GM11168 (cell line): Measurements from ENCODE around the gene IMP4.

Experiments
- in situ Hi-C: fragments of 300-500 bp; cut with MboI; formaldehyde crosslinking; loops from one replicate; pipeline ENCODE4 v1.12.0; 2022; ENCODE audit warnings: low sequenced_read_pairs; ENCODE audit not compliant: unreplicated experiment

The IMP4 gene

DNA sequence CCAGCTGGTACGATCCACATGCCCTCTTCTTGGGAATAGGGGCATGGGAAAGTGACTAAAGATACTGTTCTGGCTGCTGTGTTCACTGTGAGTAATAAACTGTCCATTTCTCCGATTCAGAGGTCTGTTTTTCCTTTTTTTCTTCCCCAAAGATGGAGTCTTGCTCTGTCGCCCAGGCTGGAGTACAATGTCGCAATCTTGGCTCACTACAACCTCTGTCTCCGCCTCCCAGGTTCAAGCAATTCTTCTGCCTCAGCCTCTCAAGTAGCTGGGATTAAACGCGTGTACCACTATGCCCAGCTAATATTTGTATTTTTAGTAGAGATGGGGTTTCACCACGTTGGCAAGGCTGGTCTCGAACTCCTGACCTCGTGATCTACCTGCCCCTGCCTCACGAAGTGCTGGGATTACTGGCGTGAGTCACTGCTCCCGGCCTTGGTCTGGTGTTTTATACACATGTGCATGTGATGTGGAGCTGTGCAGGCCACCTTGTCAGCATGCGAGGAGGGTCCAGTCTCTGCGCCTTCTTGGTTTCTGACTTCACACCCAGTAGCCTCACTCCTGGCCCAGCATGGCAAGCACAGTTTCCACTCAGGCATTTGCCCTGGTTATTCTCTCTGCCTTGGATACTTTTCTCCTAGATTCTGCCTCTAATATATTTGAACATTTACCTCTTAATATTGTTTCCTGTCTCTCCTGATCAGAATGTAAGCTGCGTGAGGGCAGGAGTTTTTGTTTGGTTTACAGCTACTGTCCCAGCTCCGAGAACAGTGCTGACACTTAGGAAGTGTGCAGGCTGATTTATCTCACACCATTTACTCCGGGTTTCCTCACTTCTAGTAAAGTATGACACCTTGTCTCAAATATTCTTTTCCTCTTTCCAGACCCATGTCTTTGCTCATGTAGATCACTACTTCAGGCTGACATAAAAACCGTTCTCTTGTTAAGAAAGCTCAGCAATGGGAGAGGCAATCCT is 32.9 kb downstream of the IMP4 start:
- in situ Hi-C loops, result no loop called here

- in situ Hi-C loops, result no loop called here
These were observed 34.0 kb downstream of the IMP4 start for GRCh38 chr2:130376433-130377293.

DNA sequence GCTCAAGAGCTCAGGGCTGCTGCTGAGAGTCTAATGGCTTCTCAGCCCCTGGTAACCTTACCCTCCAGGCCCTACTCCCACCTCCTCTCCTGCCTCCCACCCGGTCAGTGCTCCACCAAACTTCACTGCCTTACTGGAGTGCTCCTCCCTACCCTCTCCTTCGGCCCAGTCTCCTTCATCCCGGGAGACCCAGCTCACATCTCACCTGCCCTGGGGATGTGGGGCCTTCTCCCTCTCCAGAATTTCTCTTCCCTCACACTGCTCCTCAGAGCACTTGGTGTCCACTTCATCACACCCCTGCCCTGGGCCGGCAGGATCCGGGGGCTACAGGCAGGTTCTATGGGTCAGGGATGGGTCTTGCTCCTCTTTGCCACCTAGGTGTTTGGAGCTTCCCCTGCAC is 34.8 kb downstream of the IMP4 start:
- in situ Hi-C loops, result no loop called here

GRCh38 chr2:130378206-130378897 is 35.7 kb downstream of the IMP4 start:
- in situ Hi-C loops, result no loop called here

DNA sequence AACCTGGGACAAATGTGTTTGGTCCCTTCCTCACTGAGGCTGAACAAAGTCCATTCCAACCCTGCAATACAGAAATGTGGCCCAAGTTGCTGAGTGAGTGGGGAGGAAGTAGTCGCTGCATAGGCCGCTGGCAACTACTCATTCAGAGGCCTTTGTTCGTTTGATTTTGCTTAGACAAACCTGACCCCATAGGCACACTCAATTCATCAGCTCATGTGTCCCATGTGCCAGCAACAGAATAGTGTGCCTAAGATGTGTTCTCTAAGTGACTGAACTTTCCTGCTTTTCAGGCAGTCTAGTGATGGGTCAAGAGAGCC is 36.2 kb downstream of the IMP4 start:
- in situ Hi-C loops, result no loop called here

GRCh38 chr2:130380096-130380934 is 37.6 kb downstream of the IMP4 start:
- in situ Hi-C loops, result no loop called here

GRCh38 chr2:130381145-130381544 is 38.4 kb downstream of the IMP4 start:
- in situ Hi-C loops, result no loop called here

DNA sequence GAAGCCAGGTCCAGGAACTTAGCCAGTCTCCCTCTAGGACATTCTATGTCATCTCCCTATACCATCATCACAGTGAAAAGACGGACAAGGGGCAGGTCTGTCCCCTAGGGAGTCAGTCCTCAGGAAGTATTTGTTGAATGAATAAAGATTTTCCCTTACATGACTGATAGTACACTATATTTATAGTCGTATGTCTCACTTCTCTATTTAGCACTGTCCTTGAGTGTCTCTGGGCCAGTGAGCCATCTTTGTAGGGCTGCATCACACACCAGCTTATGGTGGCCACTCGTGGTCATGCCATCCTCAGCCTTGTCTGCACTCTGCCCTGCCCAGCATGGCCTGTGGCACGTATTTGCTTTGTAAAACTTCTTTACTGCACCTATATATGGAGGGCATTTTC is 38.9 kb downstream of the IMP4 start:
- in situ Hi-C loops, result no loop called here

- in situ Hi-C loops, result no loop called here
These were observed 39.7 kb downstream of the IMP4 start for GRCh38 chr2:130382313-130382917.

DNA sequence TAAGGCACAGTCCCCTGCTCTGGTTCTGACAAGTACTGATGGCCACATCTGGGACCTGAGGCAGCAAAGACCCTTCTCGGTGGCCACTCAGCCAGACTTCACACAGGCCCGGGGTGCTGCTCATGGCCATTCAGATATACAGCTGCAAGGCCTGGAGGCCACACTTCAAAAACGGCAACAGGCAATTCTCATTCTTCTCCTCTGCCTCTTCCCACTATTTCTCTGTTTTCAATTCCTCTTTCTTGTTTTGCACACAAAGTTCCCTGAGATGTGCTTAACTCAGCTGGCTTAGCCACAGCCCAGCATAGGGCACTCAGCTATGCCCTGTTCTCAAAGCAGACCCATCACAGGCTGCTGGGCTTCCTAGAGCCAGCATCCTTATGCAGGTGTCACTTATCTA is 43.0 kb downstream of the IMP4 start:
- in situ Hi-C loops, result no loop called here

GRCh38 chr2:130387071-130387400 is 44.3 kb downstream of the IMP4 start:
- in situ Hi-C loops, result no loop called here

DNA sequence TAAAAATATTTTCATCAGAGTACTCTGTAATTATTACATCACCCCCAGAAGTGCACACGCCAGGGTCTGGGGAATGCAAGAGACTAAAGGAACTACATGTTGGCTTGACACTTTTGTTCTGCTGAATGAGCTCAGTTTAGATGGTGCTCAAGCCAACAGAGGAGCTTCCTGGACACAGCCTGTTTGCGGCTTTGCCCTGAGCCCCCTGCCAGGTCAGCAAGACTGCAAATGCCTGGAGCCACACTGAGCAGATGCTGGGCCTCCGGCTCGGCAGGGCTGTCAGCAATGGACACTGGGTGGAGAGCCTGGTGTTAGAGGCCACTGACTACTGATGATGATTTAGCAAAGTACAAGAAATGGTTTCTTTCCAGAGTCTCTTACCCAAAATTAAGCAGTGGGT is 45.1 kb downstream of the IMP4 start:
- in situ Hi-C loops, result no loop called here

GRCh38 chr2:130388221-130388907 is 45.7 kb downstream of the IMP4 start:
- in situ Hi-C loops, result no loop called here

- in situ Hi-C loops, result no loop called here
These were observed 46.7 kb downstream of the IMP4 start for GRCh38 chr2:130389358-130389757.

- in situ Hi-C loops, result no loop called here
These were observed 47.1 kb downstream of the IMP4 start for GRCh38 chr2:130389783-130390182.

- in situ Hi-C loops, result no loop called here
These were observed 47.9 kb downstream of the IMP4 start for GRCh38 chr2:130390460-130391057.

- in situ Hi-C loops, result no loop called here
These were observed 48.6 kb downstream of the IMP4 start for GRCh38 chr2:130391058-130391871.
